KOPT-K1 (cell line): ENCODE results near the gene EEF1AKMT1.

ENCODE experiments used
- H3K27ac ChIP-seq: fragments of 200-600 bp; sonication (generic); 2 replicates; pipeline ENCODE4 v1.5.1; 2016; ENCODE audit warnings: antibody characterized with exemption, mild to moderate bottlenecking, low read depth, low read length; ENCODE audit not compliant: poor library complexity, severe bottlenecking
- H3K36me3 ChIP-seq: fragments of 200-600 bp; sonication (generic); 2 replicates; pipeline ENCODE4 v1.5.1; 2017; ENCODE audit warnings: antibody characterized with exemption, mild to moderate bottlenecking, low read length, moderate library complexity; ENCODE audit not compliant: insufficient read depth
- H3K9me3 ChIP-seq: fragments of 200-600 bp; sonication (generic); 2 replicates; pipeline ENCODE4 v1.5.1; 2017; ENCODE audit warnings: antibody characterized with exemption, low read length, mild to moderate bottlenecking; ENCODE audit not compliant: insufficient read depth, poor library complexity, severe bottlenecking

Gene EEF1AKMT1, protein sequence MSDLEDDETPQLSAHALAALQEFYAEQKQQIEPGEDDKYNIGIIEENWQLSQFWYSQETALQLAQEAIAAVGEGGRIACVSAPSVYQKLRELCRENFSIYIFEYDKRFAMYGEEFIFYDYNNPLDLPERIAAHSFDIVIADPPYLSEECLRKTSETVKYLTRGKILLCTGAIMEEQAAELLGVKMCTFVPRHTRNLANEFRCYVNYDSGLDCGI

DNA sequence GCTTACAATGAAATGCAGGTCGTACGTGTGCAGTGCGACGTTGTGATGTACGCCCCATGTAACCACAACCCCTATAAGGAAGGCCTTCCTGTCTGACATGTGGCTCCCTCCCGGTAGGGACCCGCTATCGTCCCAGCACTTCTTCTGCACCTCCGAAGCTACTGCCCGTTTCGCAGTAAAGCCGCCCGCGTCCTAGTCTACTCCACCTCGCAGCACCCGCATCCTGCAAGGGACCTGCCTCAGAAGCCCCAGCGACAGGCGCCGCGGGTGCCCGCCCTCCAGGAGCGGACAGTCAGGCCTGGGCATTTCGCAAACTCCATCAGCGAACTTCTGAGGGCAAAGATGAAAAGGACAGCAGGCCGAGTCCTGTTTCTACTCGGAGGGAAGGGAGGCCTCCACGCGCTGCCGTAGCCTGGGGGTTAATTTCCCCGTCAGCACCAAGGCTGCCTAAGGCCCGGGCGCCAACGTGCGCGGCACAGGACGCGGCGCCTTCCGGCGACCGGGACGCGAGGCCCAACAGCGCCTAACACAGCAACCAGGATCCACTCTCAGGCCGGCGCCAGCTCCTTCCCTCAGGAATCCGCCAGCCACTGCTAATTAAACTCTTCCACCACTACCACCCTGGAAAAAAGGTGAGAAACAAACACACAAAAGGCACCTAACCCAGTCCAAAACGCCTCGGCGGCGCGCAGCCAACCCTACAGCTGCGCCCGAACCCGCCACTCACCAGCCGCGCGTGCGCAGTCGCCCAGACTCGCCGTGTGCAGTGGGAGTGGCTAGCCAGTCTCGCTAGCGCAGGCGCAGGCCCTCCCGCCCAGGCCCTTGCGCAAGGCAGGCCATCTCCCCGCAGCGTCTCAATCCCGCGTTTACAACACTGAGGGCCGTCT is at the start of gene EEF1AKMT1:
Gene EEF1AKMT1 (minus strand): TSS at position 768 of the 887 bp plus-strand sequence. CDS start 16,363 bp downstream, outside the sequence.
- H3K36me3 ChIP-seq: peaks cover 43% of the 10 kb centered on the region
- H3K9me3 ChIP-seq: peaks cover 28% of the 10 kb centered on the region
- peak within 1 kb of the TSS; percentile 96 for H3K27ac ChIP-seq

DNA sequence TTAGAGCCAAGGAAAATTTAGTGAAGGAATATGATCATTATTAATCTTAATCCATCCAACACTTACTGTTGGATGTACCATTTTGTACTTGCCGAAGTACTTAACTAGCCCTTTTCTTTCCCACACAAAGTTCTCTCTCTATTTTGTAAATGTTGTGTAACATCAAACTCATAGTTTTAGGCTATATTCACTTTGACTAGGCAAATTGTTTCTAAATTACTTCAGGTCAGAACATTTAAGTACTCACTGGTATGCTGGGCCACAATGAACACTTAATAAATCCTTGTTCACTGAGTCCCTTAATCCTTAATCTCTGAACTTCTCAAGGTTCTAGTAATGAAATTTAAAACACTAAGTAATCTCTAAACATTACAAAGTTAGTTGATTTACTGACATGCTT is 49.3 kb upstream of the EEF1AKMT1 start:
- no peak overlapping the region for H3K27ac ChIP-seq
- H3K9me3 ChIP-seq: no peaks in the 10 kb centered on the region

DNA sequence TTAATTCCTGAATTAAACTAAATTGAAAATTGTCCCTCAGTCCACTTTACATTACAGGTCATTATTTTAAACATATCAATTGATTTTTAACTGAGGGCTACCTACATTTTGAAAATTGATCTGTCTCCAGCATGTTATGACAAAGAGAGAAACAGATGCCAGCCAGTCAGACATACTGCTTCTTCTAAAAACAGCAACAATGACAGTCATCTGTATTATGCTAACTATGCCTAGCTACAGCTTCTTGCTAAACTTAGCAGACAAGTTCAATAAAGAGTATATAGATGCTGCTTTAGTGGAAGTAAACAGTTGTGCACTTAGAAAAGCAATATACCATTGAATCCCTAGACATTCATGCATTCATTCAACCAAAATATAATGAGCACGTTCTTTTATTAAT is 48.6 kb upstream of the EEF1AKMT1 start:
- Histone ChIP-seq H3K36me3 (peaks cover 66% of the 10 kb centered on the region), H3K9me3 (no peaks in the 10 kb centered on the region)

More for the DNA sequence above, 49.3 kb upstream of the EEF1AKMT1 start:
- H3K36me3 ChIP-seq: peaks cover 66% of the 10 kb centered on the region

DNA sequence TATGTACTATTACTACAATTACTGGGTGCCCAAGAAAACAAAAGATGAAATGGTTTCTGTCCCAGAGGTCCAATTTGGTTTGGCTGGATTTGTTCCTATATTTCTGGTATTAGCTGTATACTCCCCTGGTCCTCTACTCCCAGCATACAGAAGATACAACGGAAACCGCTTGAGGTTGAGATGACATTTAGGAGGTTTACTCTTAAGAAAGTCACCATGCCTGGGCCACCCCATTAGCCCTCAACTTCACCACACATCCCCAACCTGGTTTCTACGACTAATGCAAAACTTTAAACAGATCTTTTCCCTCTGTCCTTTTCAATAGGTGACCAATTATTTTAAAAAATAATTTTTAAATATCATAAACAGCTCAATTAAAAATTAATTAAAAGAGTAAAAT is 46.0 kb upstream of the EEF1AKMT1 start:
- Histone ChIP-seq H3K27ac (no peak overlapping the region), H3K36me3 (peaks cover 66% of the 10 kb centered on the region), H3K9me3 (no peaks in the 10 kb centered on the region)

More for the DNA sequence above, 48.6 kb upstream of the EEF1AKMT1 start:
- no peak overlapping the region for H3K27ac ChIP-seq

DNA sequence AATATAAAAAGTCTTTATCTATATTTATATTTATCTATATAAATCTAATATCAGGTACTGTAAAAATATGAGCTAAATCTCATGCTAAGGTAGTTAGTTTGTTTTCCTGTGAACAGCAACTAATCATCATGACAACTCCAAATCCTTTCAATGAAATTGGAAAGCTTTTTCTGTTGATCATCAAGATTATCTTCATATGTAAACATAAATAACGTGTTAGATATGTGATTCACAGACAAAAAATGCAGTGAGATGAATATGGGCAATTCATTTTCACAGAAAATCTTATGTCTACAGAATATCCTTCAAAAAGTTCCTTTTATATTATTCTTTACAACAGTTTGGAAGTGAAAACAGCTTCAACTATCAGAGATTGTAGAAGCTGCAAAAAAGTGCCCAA is 41.7 kb upstream of the EEF1AKMT1 start:
- Histone ChIP-seq H3K36me3 (peaks cover 56% of the 10 kb centered on the region), H3K9me3 (no peaks in the 10 kb centered on the region), H3K27ac (no peak overlapping the region)

DNA sequence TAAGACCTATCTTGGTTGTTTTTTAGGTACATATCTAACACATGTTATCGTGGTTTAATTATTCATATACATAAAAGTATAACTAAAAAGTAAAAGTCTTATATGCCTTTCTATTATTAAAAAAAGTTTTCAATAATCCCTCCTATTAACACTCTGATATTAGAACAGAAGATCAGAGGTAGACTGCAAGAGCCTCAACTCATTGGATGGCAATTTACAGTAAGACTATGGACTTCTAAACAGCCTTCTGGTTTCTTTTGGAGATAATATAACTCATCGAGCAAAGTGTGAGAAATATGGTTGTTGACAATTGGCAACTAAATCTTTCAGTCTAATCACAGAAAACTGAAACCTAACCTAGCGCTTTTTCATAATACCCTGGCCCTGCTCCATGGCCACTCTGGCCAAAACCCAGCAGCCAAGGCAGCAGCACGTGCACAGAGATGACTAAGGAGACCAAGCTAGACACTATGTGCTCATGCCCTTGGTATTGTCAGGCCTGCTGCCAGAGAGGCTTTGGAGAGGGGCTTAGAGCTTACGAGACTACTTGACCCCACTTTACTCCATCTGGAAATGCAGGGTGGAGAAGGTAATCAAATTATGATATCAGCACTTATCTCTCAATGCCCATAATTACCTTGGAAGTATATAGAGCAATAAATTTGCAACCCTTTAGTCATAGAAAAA is 40.6 kb upstream of the EEF1AKMT1 start:
- H3K9me3 ChIP-seq: no peaks in the 10 kb centered on the region
- H3K27ac ChIP-seq: no peak overlapping the region
- H3K36me3 ChIP-seq: peaks cover 55% of the 10 kb centered on the region

DNA sequence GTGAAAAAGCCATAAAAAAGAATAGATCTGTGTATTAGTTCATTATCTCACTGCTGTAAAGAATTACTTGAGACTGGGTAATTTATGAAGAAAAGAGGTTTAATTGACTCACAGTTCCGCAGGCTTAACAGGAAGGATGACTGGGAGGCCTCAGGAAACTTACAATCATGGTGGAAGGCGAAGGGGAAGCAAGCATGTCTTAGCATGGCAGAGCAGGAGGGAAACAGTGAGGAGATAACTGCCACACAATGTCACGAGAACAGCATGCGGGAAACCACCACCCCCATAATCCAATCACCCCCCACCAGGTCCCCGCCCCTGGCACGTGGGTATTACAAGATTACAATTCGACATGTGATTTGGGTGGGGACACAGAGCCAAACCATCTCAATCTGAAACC is 39.1 kb upstream of the EEF1AKMT1 start:
- Histone ChIP-seq H3K9me3 (no peaks in the 10 kb centered on the region), H3K27ac (no peak overlapping the region), H3K36me3 (peaks cover 56% of the 10 kb centered on the region)

DNA sequence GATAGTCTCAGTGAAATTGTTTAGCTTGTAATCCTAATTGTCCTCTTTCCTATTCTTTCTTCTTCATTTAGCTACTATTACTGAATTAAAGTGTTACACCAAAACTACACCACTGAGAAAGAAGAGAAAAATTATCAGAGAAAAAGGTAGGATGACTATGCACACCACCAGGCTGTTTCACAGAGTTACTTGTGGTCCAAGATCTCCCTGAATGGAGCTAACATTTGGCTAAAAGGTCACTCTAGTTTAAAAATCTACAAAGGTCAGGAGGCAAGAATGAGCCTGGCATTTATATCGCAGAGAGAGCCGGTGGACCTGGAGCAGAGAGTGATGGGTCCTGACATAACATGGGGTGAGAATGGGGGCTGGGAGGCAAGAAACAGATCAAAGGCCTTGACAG is 37.0 kb upstream of the EEF1AKMT1 start:
- H3K27ac ChIP-seq: no peak overlapping the region
- H3K36me3 ChIP-seq: peaks cover 62% of the 10 kb centered on the region
- no peaks in the 10 kb centered on the region for H3K9me3 ChIP-seq

DNA sequence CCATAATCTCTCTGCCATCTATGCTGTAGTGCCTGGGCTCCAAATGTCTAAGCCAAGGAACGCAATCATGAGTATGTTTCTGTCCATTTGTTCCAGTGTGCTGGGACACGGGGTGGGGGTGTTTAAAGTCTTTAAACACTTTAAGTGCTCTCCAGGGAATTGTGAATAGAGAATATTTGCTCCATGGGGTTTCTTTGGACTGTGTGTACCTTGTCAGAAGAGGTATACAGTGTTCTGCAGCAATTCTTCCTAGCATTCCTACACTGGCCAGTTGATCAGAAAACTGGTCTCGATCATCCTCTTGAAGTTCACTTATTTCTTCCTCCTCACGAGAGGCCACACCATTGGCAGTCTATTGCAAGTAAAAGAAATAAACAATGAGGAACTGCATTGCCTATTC is 35.1 kb upstream of the EEF1AKMT1 start:
- H3K9me3 ChIP-seq: no peaks in the 10 kb centered on the region
- H3K36me3 ChIP-seq: peaks cover 61% of the 10 kb centered on the region
- H3K27ac ChIP-seq: no peak overlapping the region

DNA sequence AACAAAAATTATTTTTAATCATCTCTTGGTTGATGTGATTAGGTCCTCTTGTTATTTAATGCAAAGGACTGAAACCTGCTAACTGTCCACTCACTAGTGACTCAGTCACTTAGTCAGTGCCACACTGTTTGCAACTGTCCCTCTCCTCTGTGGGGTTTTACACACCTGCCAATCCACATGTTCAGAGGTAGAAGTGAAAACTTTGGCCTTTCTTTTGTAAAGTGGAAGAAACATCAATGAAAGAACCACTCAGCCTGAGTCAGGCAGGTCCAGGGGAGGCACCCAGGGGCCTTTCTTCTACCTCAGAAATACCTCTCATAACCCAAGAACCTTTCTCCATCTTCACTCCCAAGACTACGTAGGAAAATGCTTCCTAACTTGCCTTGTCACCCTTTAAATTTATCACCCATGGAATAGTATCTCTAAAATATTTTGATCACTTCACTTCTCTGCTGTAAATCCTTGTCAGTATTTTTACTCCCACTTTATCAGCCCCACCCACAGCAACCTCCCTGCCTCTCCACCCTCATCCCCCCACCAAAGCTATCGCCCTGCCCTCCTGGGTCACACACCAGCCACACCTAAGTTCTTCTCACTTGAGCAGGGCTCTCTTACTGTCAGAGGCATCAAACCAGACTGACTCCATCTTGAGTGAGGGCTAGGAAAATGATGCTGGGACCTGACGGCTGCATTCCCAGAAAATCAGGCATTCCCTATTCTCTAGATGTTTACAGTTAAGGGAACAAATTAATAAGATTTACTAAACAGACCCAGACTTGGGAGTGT is 29.6 kb upstream of the EEF1AKMT1 start:
- peaks cover 75% of the 10 kb centered on the region for H3K36me3 ChIP-seq
- H3K9me3 ChIP-seq: no peaks in the 10 kb centered on the region
- H3K27ac ChIP-seq: no peak overlapping the region

DNA sequence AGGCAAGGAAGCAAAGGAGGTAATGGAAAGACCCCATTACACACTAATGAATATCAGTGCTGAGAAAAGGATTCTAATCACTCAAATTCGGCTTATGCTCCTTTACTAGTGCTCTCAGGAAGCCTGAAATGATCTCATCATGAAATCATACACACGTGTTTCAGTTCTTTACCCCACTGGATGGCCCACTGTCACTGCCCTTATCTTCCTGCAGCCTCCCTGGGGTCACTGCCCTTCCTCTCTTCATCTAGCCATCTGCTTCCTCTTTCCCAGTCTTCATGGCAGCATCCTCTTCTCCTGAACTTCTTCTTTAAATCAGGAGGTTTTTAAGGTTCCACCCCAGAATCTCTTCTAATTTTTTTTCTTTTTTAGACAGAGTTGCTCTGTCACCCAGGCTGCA is 27.9 kb upstream of the EEF1AKMT1 start:
- Histone ChIP-seq H3K36me3 (peaks cover 77% of the 10 kb centered on the region), H3K9me3 (no peaks in the 10 kb centered on the region)

DNA sequence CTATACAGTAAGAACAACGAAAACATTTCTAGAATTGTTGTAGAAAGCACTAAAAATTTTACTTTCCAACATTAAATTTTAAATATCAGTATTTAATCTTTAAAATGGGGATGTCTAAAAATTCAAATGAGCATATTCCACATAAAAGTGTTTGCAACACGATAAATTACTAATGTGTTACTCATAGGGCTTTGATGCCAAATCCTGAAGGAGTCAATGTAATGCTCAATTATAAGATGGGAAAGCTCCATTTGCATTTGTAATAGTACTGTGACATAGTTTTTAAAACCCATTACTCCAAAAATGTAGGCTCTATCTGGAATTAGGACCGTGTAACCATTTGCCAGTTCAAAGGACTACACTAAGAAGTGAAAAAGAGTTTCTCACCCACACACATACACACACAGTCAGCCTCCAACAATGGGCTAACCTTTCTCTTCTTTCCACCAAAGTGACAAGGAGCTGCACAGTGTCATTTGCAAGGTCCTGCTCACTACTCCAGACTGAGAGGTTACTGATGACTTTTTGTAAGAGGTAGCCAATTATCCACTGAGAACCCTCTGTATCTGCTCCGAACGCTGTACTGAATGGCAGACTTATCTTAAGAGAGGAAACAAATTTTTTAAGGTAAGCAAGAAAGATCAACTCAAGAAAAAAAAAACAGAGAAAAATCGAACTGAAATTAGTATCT is 26.1 kb upstream of the EEF1AKMT1 start:
- H3K27ac ChIP-seq: no peak overlapping the region
- H3K9me3 ChIP-seq: no peaks in the 10 kb centered on the region
- peaks cover 80% of the 10 kb centered on the region for H3K36me3 ChIP-seq

More for the DNA sequence above, 27.9 kb upstream of the EEF1AKMT1 start:
- H3K27ac ChIP-seq: no peak overlapping the region

DNA sequence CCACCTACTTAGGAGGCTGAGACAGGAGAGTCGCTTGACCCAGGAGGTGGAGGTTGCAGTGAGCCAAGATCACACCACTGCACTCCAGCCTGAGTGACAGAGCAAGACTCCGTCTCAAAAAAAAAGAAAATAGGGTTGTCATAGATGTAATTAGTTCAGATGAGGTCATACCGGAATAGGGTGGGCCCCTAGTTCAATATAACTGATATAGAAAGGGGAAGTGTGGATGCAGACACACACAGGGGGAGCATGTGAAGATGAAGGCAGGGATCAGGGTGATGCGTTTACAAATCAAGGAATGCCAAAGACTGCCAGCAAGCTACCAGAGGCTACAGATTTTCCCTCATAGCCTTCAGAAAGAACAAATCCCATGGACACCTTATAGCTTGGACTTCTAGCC is 24.3 kb upstream of the EEF1AKMT1 start:
- Histone ChIP-seq H3K27ac (no peak overlapping the region), H3K36me3 (peaks cover 90% of the 10 kb centered on the region), H3K9me3 (no peaks in the 10 kb centered on the region)

DNA sequence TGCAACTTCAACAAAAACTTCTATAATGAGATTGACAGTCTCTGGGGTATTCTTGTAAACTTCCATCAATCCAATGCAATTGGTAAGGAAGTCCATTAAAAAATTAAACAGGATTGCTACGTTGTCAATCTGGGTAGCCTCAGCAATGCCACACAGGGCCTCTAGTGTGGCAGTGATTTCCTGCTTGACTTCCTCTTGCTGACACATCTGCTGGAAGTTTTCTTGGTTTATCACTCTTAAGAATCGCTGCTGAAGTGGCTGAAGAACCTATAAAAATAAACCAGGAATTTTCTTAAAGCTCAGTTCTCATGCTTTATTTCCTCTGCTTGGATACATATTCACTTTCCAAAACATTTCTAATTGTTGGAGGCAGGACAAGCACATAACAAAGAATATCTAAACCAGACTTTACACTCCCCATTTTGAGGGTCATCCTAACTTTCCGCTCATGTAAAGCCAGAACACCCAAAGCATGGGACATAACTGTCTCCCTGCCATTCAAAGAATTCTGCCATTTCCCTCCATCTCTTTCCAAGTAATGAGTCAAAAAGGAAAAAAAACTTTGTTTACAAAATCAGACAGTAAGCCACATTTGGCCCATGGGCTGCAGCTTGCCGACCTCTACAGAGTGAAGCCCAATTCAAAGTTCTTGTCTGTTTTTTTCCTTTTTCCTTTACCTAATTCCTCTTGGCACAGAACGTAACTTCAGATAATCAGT is 23.2 kb upstream of the EEF1AKMT1 start:
- H3K9me3 ChIP-seq: no peaks in the 10 kb centered on the region
- peaks cover 90% of the 10 kb centered on the region for H3K36me3 ChIP-seq

More for the DNA sequence above, 23.2 kb upstream of the EEF1AKMT1 start:
- H3K27ac ChIP-seq: no peak overlapping the region
